ENCODE measurements around the gene USP49. TPM values are rescaled to one million over a fixed set of nuclear protein-coding genes. Genes with fewer than 3 reads are reported as not detected.

The USP49 gene
- total RNA-seq, 4 donors from 2014 or later: 2.3 to 16.5 (median 6.6) TPM

GRCh38 chr6:41846666-41847237, 48.4 kb downstream of the USP49 start:
- H3K4me3 ChIP-seq: no peak overlapping the region
- peak overlapping the region in 1 of 2 donors; percentile 42 for H3K27ac ChIP-seq
- no peaks in the 10 kb centered on the region for H3K36me3 ChIP-seq
- H3K4me1 ChIP-seq: no peaks in the 10 kb centered on the region
- intact Hi-C loops (cut with DNase I; ENCODE audit: low total_unique reads): no loop called here
- no peaks in the 10 kb centered on the region for H3K9me3 ChIP-seq
- DNase-seq: peak; percentile 28 to 55
- TF ChIP-seq POLR2A (IDR thresholded peaks at IDR 0.05) (no peak), CTCF (IDR thresholded peaks at IDR 0.05) (peak; percentile 45 to 79 (median 58))
- H3K27me3 ChIP-seq: no peaks in the 10 kb centered on the region

- H3K4me1 ChIP-seq: no peaks in the 10 kb centered on the region
- intact Hi-C loops (cut with DNase I; ENCODE audit: low total_unique reads): no loop called here
- no peak for DNase-seq
- H3K27me3 ChIP-seq: no peaks in the 10 kb centered on the region
- H3K27ac ChIP-seq: no peak overlapping the region
- no peaks in the 10 kb centered on the region for H3K36me3 ChIP-seq
- H3K4me3 ChIP-seq: no peak overlapping the region
- H3K9me3 ChIP-seq: no peaks in the 10 kb centered on the region
- TF ChIP-seq CTCF (IDR thresholded peaks at IDR 0.05) (no peak), POLR2A (IDR thresholded peaks at IDR 0.05) (no peak)
These were observed 52.0 kb downstream of the USP49 start for GRCh38 chr6:41843178-41843577.

DNA sequence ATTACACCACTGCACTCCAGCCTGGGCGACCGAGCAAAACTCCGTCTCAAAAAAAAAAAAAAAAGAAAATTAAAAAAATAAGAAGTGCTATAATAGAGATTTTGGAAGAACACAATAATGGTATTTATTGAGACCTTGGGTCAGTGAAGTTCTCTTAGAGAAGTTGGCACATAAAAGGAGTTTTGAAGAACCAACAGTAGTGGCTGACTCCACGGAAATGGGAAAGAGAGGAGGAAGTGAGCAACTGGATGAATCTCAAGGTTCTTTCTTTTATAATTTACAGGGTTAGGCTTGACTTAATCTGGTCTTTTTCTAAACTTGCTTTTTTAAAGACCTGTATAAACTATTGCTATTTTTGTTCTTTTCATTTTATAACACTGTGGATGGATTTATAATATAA, 54.8 kb downstream of the USP49 start:
- no peak overlapping the region for H3K27ac ChIP-seq
- DNase-seq: no peak
- TF ChIP-seq CTCF (IDR thresholded peaks at IDR 0.05) (no peak), POLR2A (IDR thresholded peaks at IDR 0.05) (no peak)
- H3K36me3 ChIP-seq: no peaks in the 10 kb centered on the region
- H3K9me3 ChIP-seq: no peaks in the 10 kb centered on the region
- no peaks in the 10 kb centered on the region for H3K27me3 ChIP-seq
- H3K4me3 ChIP-seq: no peak overlapping the region
- no peaks in the 10 kb centered on the region for H3K4me1 ChIP-seq
- intact Hi-C loops (cut with DNase I; ENCODE audit: low total_unique reads): no loop called here

DNA sequence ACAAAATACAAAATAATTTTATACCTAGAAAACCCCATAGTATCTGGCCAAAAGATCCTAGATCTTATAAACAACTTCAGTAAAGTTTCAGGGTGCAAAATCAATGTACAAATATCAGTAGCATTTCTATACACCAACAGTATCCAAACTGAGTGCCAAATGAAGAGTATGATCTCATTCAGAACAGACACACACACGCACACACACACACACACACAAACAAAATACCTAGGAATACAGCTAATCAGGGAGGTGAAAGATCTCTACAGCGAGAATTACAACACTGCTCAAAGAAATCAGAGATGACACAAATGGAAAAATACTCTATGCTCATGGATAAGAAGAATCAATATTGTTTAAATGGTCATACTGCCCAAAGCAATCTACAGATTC, 58.5 kb downstream of the USP49 start:
- no peak for TF ChIP-seq POLR2A (IDR thresholded peaks at IDR 0.05)
- no peak for TF ChIP-seq CTCF (IDR thresholded peaks at IDR 0.05)
- Histone ChIP-seq H3K27ac (no peak overlapping the region), H3K36me3 (no peaks in the 10 kb centered on the region), H3K4me3 (no peak overlapping the region), H3K4me1 (no peaks in the 10 kb centered on the region), H3K27me3 (no peaks in the 10 kb centered on the region), H3K9me3 (no peaks in the 10 kb centered on the region)
- intact Hi-C loops (cut with DNase I; ENCODE audit: low total_unique reads): no loop called here
- DNase-seq: no peak

- H3K27me3 ChIP-seq: no peaks in the 10 kb centered on the region
- no peak for DNase-seq
- H3K4me1 ChIP-seq: no peaks in the 10 kb centered on the region
- no peaks in the 10 kb centered on the region for H3K36me3 ChIP-seq
- intact Hi-C loops (cut with DNase I; ENCODE audit: low total_unique reads): no loop called here
- H3K9me3 ChIP-seq: no peaks in the 10 kb centered on the region
- no peak for TF ChIP-seq POLR2A (IDR thresholded peaks at IDR 0.05)
- no peak for TF ChIP-seq CTCF (IDR thresholded peaks at IDR 0.05)
- no peak overlapping the region for H3K4me3 ChIP-seq
- H3K27ac ChIP-seq: no peak overlapping the region
These were observed 59.0 kb downstream of the USP49 start for GRCh38 chr6:41836022-41836659.

Data from uterus (tissue), 4 donors.